ENCODE measurements around the gene BCL2L11.
A peak's percentile ranks its signal among the peaks of the same experiment; 100 is the strongest.

Gene BCL2L11

DNA sequence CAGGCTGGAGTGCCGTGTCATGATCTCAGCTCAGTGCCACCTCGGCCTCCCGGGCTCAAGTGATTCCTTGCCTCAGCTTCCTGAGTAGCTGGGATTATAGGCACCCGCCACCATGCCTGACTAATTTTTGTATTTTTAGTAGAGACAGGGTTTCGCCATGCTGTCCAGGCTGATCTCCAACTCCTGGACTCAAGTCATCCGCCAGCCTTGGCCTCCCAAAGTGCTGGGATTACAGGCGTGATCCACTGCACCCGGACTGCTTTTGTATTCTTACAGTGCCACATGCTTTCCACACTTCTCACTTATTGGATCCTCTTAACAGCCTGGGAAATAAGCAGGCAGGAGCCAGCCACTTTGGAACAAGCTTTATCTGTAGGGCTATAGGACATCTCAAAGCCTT, 25.3 kb upstream of the BCL2L11 start:
- no peak overlapping the region for H3K4me3 ChIP-seq (ENCODE audit: low read depth, low read length)
- no peak for TF ChIP-seq CTCF (IDR thresholded peaks at IDR 0.05; ENCODE audit: low read depth, low read length)
- no peak for TF ChIP-seq MYC (IDR thresholded peaks at IDR 0.05; ENCODE audit: low read depth, low read length)
- TF ChIP-seq, protein P1, sequence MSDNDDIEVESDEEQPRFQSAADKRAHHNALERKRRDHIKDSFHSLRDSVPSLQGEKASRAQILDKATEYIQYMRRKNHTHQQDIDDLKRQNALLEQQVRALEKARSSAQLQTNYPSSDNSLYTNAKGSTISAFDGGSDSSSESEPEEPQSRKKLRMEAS (IDR thresholded peaks at IDR 0.05; ENCODE audit: low read depth, low read length): no peak
- no peak for DNase-seq (ENCODE audit: low read depth)

DNA sequence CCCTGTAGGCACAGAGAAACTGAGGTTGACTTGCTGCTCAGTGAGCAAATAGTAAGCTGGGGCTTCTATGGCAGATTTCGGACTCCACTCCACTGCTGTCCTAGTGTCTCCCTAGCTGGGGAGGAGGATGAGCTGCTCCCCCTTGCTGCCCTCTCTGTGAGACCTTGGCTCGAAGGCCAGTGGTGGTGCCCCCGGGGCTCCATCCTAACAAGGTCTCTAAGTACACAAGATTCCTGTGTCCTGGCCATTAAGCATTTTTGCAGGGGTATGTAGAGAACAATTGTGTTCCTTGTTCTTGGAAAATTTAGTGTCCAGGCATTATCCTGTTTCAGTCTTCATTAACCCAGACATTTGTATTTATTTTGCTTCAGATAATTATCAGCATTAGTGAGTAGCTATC, 21.3 kb upstream of the BCL2L11 start:
- H3K4me3 ChIP-seq (ENCODE audit: low read depth, low read length): no peak overlapping the region
- no peak for DNase-seq (ENCODE audit: low read depth)
- TF ChIP-seq, protein P1 (IDR thresholded peaks at IDR 0.05; ENCODE audit: low read depth, low read length): no peak
- TF ChIP-seq CTCF (IDR thresholded peaks at IDR 0.05; ENCODE audit: low read depth, low read length) (no peak), MYC (IDR thresholded peaks at IDR 0.05; ENCODE audit: low read depth, low read length) (no peak), POLR2A (IDR thresholded peaks at IDR 0.05; ENCODE audit: extremely low read depth, insufficient read length) (no peak)

GRCh38 chr2:111100087-111100764, 20.5 kb upstream of the BCL2L11 start:
- no peak for DNase-seq (ENCODE audit: low read depth)
- no peak for TF ChIP-seq POLR2A (IDR thresholded peaks at IDR 0.05; ENCODE audit: extremely low read depth, insufficient read length)
- TF ChIP-seq, protein P1 (IDR thresholded peaks at IDR 0.05; ENCODE audit: low read depth, low read length): no peak
- H3K4me3 ChIP-seq (ENCODE audit: low read depth, low read length): no peak overlapping the region

DNA sequence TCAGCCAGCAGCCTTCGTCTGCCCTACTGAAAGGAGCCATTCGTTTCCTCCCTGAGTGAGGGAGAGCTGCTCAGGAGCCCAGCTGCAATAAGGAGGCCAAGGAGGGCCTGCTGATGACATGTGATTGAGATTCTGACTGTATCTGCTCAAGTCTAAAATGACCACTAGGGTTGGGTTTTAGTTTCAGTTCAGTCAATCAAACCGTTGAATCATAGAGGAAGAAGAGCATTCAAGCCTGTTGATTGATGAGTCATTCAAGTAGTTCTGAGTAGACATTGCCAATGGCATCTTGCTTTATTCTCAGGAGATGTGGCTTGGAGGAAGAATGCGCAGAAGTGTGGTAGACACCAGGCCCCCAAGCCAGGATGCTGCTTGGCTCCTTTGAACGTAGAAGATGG, 19.9 kb upstream of the BCL2L11 start:
- DNase-seq (ENCODE audit: low read depth): peak; percentile 82
- TF ChIP-seq MYC (IDR thresholded peaks at IDR 0.05; ENCODE audit: low read depth, low read length): no peak
- TF ChIP-seq, protein P1 (IDR thresholded peaks at IDR 0.05; ENCODE audit: low read depth, low read length): no peak
- TF ChIP-seq POLR2A (IDR thresholded peaks at IDR 0.05; ENCODE audit: extremely low read depth, insufficient read length): no peak
- no peak for TF ChIP-seq CTCF (IDR thresholded peaks at IDR 0.05; ENCODE audit: low read depth, low read length)
- no peak overlapping the region for H3K4me3 ChIP-seq (ENCODE audit: low read depth, low read length)

DNA sequence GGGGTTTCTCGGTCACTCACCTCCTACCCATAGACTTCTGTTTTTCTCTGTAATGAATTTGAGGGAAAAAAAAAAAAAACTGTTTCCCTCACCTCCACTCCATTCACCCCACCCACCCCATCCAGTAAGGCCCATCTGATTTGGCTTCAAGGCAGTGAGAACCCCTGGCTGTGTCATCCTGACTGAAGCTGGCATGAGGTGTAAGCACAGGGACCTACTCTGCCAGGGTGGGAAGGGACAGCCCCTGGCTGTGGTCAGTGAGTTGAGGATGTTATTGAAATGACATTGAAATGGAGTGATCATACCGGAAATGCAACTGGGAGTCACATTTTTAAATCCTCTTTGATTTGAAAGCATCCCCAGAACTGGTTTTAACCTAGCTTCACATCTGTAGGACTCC, 19.1 kb upstream of the BCL2L11 start:
- TF ChIP-seq, protein P1 (IDR thresholded peaks at IDR 0.05; ENCODE audit: low read depth, low read length): no peak
- no peak for TF ChIP-seq CTCF (IDR thresholded peaks at IDR 0.05; ENCODE audit: low read depth, low read length)
- TF ChIP-seq MYC (IDR thresholded peaks at IDR 0.05; ENCODE audit: low read depth, low read length): no peak
- H3K4me3 ChIP-seq (ENCODE audit: low read depth, low read length): no peak overlapping the region
- no peak for DNase-seq (ENCODE audit: low read depth)

DNA sequence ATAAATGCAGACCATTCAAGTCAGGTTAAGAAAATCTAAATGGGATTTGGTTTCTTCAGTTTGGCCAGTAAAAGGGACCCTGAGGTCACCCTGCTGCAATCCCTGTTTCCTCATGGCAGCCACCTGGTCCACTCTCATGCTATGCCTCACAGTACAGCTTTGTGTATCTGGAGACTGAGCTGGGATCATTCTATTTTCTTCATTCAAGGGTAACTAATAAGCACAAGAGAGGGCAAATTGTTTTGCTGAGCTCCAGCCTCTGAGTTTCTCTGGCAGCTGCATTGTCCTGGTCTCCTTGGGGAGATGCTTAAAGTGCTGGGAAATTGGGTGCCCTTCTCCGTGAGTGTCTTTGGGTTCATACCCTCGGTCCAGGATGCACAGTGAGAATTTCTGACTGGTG, 18.5 kb upstream of the BCL2L11 start:
- DNase-seq (ENCODE audit: low read depth): no peak
- H3K4me3 ChIP-seq (ENCODE audit: low read depth, low read length): no peak overlapping the region
- TF ChIP-seq POLR2A (IDR thresholded peaks at IDR 0.05; ENCODE audit: extremely low read depth, insufficient read length) (no peak), CTCF (IDR thresholded peaks at IDR 0.05; ENCODE audit: low read depth, low read length) (no peak), MYC (IDR thresholded peaks at IDR 0.05; ENCODE audit: low read depth, low read length) (no peak)
- TF ChIP-seq, protein P1 (IDR thresholded peaks at IDR 0.05; ENCODE audit: low read depth, low read length): no peak

Data from NB4 (cell line).